ENCODE measurements around the gene BCL2L2. TPM values are rescaled to one million over a fixed set of nuclear protein-coding genes. Genes with fewer than 3 reads are reported as not detected.

BCL2L2 gene
- total RNA-seq, 1 donor from 2014 or later, result 11.8 TPM

DNA sequence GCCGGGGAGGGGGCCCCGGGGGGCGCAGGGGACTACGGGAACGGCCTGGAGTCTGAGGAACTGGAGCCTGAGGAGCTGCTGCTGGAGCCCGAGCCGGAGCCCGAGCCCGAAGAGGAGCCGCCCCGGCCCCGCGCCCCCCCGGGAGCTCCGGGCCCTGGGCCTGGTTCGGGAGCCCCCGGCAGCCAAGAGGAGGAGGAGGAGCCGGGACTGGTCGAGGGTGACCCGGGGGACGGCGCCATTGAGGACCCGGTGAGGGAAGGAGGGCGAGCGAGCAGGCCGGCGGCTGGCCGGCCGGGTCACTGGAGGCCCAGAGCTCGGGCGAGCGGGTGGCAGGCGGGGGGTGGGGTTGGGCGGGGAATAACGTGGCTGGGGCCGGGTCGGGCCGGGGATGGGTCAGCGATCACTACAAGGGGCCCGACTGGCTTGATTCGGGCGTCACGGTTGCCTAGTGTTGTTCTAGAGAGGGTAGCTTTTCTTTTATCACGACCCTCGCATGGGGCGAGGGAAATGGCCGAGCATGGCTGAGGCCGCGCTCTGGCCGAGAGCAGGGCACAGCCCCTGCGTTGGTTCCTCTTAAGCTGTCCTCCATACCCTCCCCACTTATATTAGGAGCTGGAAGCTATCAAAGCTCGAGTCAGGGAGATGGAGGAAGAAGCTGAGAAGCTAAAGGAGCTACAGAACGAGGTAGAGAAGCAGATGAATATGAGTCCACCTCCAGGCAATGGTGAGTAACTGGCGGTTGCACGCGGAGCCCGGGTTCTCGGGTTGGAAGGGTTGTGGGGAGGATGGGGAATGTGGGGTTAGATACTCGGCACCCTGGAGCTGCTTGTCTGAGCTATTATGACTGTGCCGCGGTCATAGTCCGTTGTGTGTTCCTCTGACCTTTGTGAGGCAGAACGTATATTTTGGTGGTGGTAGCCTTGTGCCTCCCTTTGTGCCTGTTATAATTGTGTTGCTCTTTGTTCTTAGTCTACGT, 15.2 kb downstream of the BCL2L2 start:
- POLR2A ChIA-PET, result interaction anchor here (0.5 to 10.0 kb wide), 36 partner anchors 9 to 1811 kb away, joined by 3 to 339 read pairs (median 4); partner anchors contain the start of genes ACIN1, AP1G2, BCL2L2 and C14orf119
- H3K36me3 Mint-ChIP-seq (ENCODE audit: low read depth), result peaks cover 48% of the 10 kb centered on the region
- H3K4me1 Mint-ChIP-seq, result peaks cover 26% of the 10 kb centered on the region
- DNase-seq, result no peak
- TF ChIP-seq, protein P1, sequence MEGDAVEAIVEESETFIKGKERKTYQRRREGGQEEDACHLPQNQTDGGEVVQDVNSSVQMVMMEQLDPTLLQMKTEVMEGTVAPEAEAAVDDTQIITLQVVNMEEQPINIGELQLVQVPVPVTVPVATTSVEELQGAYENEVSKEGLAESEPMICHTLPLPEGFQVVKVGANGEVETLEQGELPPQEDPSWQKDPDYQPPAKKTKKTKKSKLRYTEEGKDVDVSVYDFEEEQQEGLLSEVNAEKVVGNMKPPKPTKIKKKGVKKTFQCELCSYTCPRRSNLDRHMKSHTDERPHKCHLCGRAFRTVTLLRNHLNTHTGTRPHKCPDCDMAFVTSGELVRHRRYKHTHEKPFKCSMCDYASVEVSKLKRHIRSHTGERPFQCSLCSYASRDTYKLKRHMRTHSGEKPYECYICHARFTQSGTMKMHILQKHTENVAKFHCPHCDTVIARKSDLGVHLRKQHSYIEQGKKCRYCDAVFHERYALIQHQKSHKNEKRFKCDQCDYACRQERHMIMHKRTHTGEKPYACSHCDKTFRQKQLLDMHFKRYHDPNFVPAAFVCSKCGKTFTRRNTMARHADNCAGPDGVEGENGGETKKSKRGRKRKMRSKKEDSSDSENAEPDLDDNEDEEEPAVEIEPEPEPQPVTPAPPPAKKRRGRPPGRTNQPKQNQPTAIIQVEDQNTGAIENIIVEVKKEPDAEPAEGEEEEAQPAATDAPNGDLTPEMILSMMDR (IDR thresholded peaks at IDR 0.05), result no peak
- H3K4me3 Mint-ChIP-seq, result peak overlapping the region; percentile 90
- CTCF ChIA-PET, result interaction anchor here (0.6 to 4.3 kb wide), 11 partner anchors 9 to 264 kb away, joined by 3 to 38 read pairs (median 4); partner anchors contain the start of genes BCL2L2, CDH24 and PPP1R3E
- intact Hi-C loops (cut with micrococcal nuclease), result loop anchor here (1.0 to 10.0 kb wide), 11 partner anchors 16 to 825 kb away; partner anchors contain the start of genes ACIN1, BCL2L2, C14orf119 and DHRS4
- no peak for ATAC-seq (ENCODE audit: low read depth)
- no peaks in the 10 kb centered on the region for H3K9me3 Mint-ChIP-seq
- peak overlapping the region; percentile 82 for H3K27ac Mint-ChIP-seq
- H3K27me3 Mint-ChIP-seq, result no peaks in the 10 kb centered on the region

DNA sequence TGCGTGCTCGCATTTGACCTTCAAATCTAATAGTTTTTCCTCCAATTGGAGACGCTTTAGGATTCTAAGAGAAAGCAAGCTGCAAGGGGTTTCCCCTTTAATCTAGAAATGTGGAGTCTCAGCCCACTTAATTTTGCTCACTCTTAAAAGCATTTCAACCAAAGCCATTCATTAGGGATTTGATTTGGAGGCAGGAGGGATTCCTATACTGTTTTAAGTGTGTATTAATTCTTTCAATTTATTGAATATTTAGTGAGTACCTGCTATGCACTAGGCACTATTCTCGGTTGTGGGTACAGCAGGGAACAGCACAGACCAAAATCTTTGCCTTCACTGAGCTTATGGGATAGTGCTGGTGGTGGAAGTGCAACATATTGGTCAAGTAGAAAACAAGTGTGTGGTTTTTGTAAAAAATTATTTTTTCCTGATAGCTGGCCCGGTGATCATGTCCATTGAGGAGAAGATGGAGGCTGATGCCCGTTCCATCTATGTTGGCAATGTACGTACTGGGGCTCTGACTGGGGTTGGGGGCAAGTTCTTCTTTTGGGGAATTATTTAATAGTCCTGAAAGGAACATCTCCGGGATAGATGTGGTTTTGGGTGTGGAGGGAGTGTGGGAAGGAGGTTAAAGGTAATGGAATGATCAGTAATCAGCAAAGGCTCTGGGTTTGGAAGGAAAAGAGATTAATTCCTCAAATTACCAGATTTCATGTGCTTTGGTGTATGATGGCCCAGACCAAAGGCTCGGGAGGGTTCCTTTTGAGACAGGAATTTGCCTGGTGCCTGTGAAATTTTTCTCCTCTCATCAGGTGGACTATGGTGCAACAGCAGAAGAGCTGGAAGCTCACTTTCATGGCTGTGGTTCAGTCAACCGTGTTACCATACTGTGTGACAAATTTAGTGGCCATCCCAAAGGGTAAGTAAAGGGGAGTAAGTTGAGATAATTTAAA, 16.2 kb downstream of the BCL2L2 start:
- ChIA-PET CTCF (interaction anchor here (1.1 to 4.3 kb wide), 6 partner anchors 8 to 202 kb away, joined by 3 to 38 read pairs (median 4); partner anchors contain the start of gene PPP1R3E), POLR2A (interaction anchor here (1.3 to 10.0 kb wide), 10 partner anchors 10 to 873 kb away, joined by 3 to 339 read pairs (median 8); partner anchors contain the start of genes ACIN1, BCL2L2, C14orf119 and HOMEZ)
- no peak for ATAC-seq (ENCODE audit: low read depth)
- TF ChIP-seq, protein P1 (IDR thresholded peaks at IDR 0.05), result no peak
- Mint-ChIP-seq H3K4me3 (peak overlapping the region; percentile 90), H3K4me1 (peaks cover 26% of the 10 kb centered on the region), H3K9me3 (no peaks in the 10 kb centered on the region), H3K36me3 (ENCODE audit: low read depth) (peaks cover 48% of the 10 kb centered on the region), H3K27me3 (no peaks in the 10 kb centered on the region), H3K27ac (peak overlapping the region; percentile 82)
- DNase-seq, result no peak
- intact Hi-C loops (cut with micrococcal nuclease), result loop anchor here (1.0 to 10.0 kb wide), 2 partner anchors 28 to 632 kb away; partner anchors contain the start of gene DHRS4

DNA sequence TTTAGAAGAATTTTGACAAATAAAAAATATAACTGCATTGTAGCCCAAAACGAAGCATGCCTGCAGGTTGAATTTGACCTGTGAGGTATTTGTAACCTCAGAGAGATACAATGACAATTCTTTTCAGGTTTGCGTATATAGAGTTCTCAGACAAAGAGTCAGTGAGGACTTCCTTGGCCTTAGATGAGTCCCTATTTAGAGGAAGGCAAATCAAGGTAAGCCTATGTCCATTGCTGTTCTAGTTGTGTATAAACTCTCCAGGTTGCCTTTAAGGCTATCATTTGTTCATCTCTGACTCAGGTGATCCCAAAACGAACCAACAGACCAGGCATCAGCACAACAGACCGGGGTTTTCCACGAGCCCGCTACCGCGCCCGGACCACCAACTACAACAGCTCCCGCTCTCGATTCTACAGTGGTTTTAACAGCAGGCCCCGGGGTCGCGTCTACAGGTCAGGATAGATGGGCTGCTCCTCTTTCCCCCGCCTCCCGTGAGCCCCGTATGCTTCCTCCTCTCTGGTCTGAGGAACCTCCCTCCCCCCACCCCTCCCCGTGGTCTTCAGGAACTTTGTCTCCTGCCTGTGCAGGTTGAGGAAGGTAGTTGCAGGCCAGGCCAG, 17.3 kb downstream of the BCL2L2 start:
- POLR2A ChIA-PET, result interaction anchor here (10.0 kb wide), 1 partner anchor 18 kb away, joined by 339 read pairs; the partner anchor contains the start of genes BCL2L2 and PPP1R3E
- TF ChIP-seq, protein P1 (IDR thresholded peaks at IDR 0.05), result no peak
- no peak for ATAC-seq (ENCODE audit: low read depth)
- CTCF ChIA-PET, result interaction anchor here (1.4 to 4.3 kb wide), 2 partner anchors 56 to 203 kb away, joined by 3 to 30 read pairs; no protein-coding TSS in a partner anchor
- Mint-ChIP-seq H3K4me1 (peaks cover 26% of the 10 kb centered on the region), H3K27me3 (no peaks in the 10 kb centered on the region), H3K36me3 (ENCODE audit: low read depth) (peaks cover 48% of the 10 kb centered on the region), H3K4me3 (no peak overlapping the region), H3K27ac (no peak overlapping the region), H3K9me3 (no peaks in the 10 kb centered on the region)
- intact Hi-C loops (cut with micrococcal nuclease), result loop anchor here (10.0 kb wide), 1 partner anchor 631 kb away; the partner anchor contains the start of gene DHRS4
- no peak for DNase-seq

DNA sequence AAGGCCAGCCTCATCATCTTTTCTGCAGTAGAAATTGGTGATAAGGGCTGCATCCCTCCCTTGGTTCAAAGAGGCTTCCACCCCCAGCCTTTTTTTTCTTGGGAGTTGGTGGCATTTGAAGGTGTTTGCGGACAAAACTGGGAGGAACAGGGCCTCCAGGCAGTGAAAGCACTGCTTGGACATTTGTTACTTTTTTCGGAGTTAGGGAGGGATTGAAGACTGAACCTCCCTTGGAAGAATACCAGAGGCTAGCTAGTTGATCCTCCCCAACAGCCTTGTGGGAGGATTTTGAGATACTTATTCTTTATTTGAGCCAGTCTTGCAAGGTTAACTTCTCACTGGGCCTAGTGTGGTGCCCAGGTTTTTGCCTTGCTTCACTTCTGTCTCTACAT, 17.8 kb downstream of the BCL2L2 start:
- TF ChIP-seq, protein P1 (IDR thresholded peaks at IDR 0.05), result no peak
- H3K9me3 Mint-ChIP-seq, result no peaks in the 10 kb centered on the region
- H3K36me3 Mint-ChIP-seq (ENCODE audit: low read depth), result peaks cover 48% of the 10 kb centered on the region
- peaks cover 26% of the 10 kb centered on the region for H3K4me1 Mint-ChIP-seq
- CTCF ChIA-PET, result no interaction called here
- no peak for ATAC-seq (ENCODE audit: low read depth)
- H3K27ac Mint-ChIP-seq, result no peak overlapping the region
- DNase-seq, result no peak
- H3K4me3 Mint-ChIP-seq, result no peak overlapping the region
- intact Hi-C loops (cut with micrococcal nuclease), result loop anchor here (10.0 kb wide), 1 partner anchor 630 kb away; the partner anchor contains the start of gene DHRS4
- H3K27me3 Mint-ChIP-seq, result no peaks in the 10 kb centered on the region
- POLR2A ChIA-PET, result interaction anchor here (10.0 kb wide), 1 partner anchor 18 kb away, joined by 339 read pairs; the partner anchor contains the start of genes BCL2L2 and PPP1R3E
